PC-9 (cell line): Measurements from ENCODE around the gene WNK2. TPM values are rescaled to one million over a fixed set of nuclear protein-coding genes. Genes with fewer than 3 reads are reported as not detected.
A peak's percentile ranks its signal among the peaks of the same experiment; 100 is the strongest.

Experiments
- BruUV-seq: library from RNA; stranded (reverse); fragments of 400-500 nt; replicated peaks from 2 replicates; lab custom pipeline; 2021; lab: Mats Ljungman, UMichigan
- CTCF ChIA-PET: fragments of 300-600 bp; sonication (Branson Sonifier 250); formaldehyde crosslinking; loops from one replicate; lab custom pipeline; 2022; ENCODE audit warnings: antibody characterized with exemption; lab: Charles Lee
- POLR2A ChIA-PET: fragments of 300-600 bp; sonication (Branson Sonifier 250); formaldehyde crosslinking; loops from one replicate; lab custom pipeline; 2022; ENCODE audit warnings: antibody characterized with exemption; ENCODE audit not compliant: unreplicated experiment; lab: Charles Lee
- DNase-seq, 2 experiments: peaks; one replicate each; pipeline versions ENCODE4 v3.0.0 to v3.0.0-alpha.2; 2015 to 2022; ENCODE audit warnings: mixed read lengths in 1 of 2
- H2AFZ ChIP-seq: fragments of 200-600 bp; sonication (generic); 2 replicates; pipeline ENCODE4 v1.8.1; 2017; ENCODE audit warnings: antibody characterized with exemption
- H3F3A ChIP-seq: fragments of 200-600 bp; sonication (generic); 2 replicates; pipeline ENCODE4 v1.8.1; 2017; ENCODE audit warnings: antibody characterized with exemption, mild to moderate bottlenecking, low read depth; ENCODE audit not compliant: insufficient read depth
- H3K27ac ChIP-seq: fragments of 200-600 bp; sonication (generic); 2 replicates; pipeline ENCODE4 v1.6.1; 2016; ENCODE audit warnings: mixed run types
- H3K27me3 ChIP-seq: fragments of 200-600 bp; sonication (generic); 2 replicates; pipeline ENCODE4 v1.6.1; 2016; ENCODE audit warnings: low read depth, mixed run types; ENCODE audit not compliant: insufficient read depth
- H3K36me3 ChIP-seq: fragments of 200-600 bp; sonication (generic); 2 replicates; pipeline ENCODE4 v1.6.1; 2016; ENCODE audit warnings: low read depth, mixed run types
- H3K4me1 ChIP-seq: fragments of 200-600 bp; sonication (generic); replicated peaks from 2 replicates; pipeline ENCODE4 v1.6.1; 2016; ENCODE audit warnings: mixed run types; ENCODE audit not compliant: insufficient read depth
- H3K4me2 ChIP-seq: fragments of 200-600 bp; sonication (generic); 2 replicates; pipeline ENCODE4 v1.6.1; 2017; ENCODE audit warnings: mixed run types
- H3K4me3 ChIP-seq: fragments of 200-600 bp; sonication (generic); 2 replicates; pipeline ENCODE4 v1.6.1; 2016; ENCODE audit warnings: mixed run types
- H3K79me2 ChIP-seq: fragments of 200-600 bp; sonication (generic); 2 replicates; pipeline ENCODE4 v1.6.1; 2017; ENCODE audit warnings: low read depth, mixed run types
- H3K9me2 ChIP-seq: fragments of 200-600 bp; sonication (generic); 2 replicates; pipeline ENCODE4 v1.8.1; 2017; ENCODE audit warnings: mild to moderate bottlenecking; ENCODE audit not compliant: insufficient read depth
- H3K9me3 ChIP-seq: fragments of 200-600 bp; sonication (generic); 2 replicates; pipeline ENCODE4 v1.8.1; 2016; ENCODE audit warnings: low read depth; ENCODE audit not compliant: insufficient read depth
- H4K20me1 ChIP-seq: fragments of 200-600 bp; sonication (generic); 2 replicates; pipeline ENCODE4 v1.8.1; 2017; ENCODE audit not compliant: insufficient read depth
- CTCF ChIP-seq: fragments of 200-600 bp; sonication (generic); conservative IDR thresholded peaks from 2 replicates; pipeline ENCODE4 v1.6.1; 2017; ENCODE audit warnings: mixed run types, antibody characterized with exemption, mild to moderate bottlenecking, moderate library complexity
- EZH2 ChIP-seq: fragments of 200-600 bp; sonication (generic); IDR thresholded peaks from 2 replicates; pipeline ENCODE4 v1.8.0; 2017; ENCODE audit warnings: antibody characterized with exemption, low read depth
- intact Hi-C: fragments of 100-400 bp; cut with micrococcal nuclease; formaldehyde crosslinking; loops from one replicate; pipeline ENCODE4 v1.10.0; 2022; ENCODE audit not compliant: unreplicated experiment
- total RNA-seq: library from RNA; stranded (reverse); gene quantifications from 2 replicates; pipeline ENCODE4 v1.2.3, GENCODE V29; 2021

WNK2 gene
- total RNA-seq, 1 experiment from 2014 or later, result 44.6 TPM

- Histone ChIP-seq H3K4me1 (peaks cover 19% of the 10 kb centered on the region), H3K9me3 (no peaks in the 10 kb centered on the region), H3K36me3 (no peaks in the 10 kb centered on the region), H3K79me2 (no peaks in the 10 kb centered on the region), H3K27ac (no peak overlapping the region), H4K20me1 (no peaks in the 10 kb centered on the region), H3K27me3 (no peaks in the 10 kb centered on the region), H3K4me2 (no peak overlapping the region), H3F3A (peaks cover 11% of the 10 kb centered on the region; the same call in 1 of the 2 replicates), H3K4me3 (no peak overlapping the region), H3K9me2 (no peaks in the 10 kb centered on the region), H2AFZ (no peak overlapping the region)
- DNase-seq, result no peak
- intact Hi-C loops, result loop anchor here (2.0 kb wide), 1 partner anchor 64 kb away; no protein-coding TSS in a partner anchor
- no TSS peak for BruUV-seq
- TF ChIP-seq CTCF (no peak), EZH2 (no peak)
- ChIA-PET CTCF (interaction anchor here (1.2 kb wide), 1 partner anchor 14 kb away, joined by 6 read pairs; no protein-coding TSS in a partner anchor), POLR2A (no interaction called here)
Observed at GRCh38 chr9:93288341-93288740, 104.4 kb downstream of the WNK2 start.

- peak; percentile 79 to 85 for DNase-seq
- Histone ChIP-seq H3K9me3 (no peaks in the 10 kb centered on the region), H3K4me3 (no peak overlapping the region), H3K79me2 (no peaks in the 10 kb centered on the region), H3K36me3 (no peaks in the 10 kb centered on the region), H4K20me1 (no peaks in the 10 kb centered on the region), H3K4me1 (peaks cover 21% of the 10 kb centered on the region), H3K27ac (peak overlapping the region; percentile 29; the same call in 1 of the 2 replicates), H3K27me3 (no peaks in the 10 kb centered on the region), H3K9me2 (no peaks in the 10 kb centered on the region), H3F3A (peaks cover 11% of the 10 kb centered on the region; the same call in 1 of the 2 replicates), H3K4me2 (peak overlapping the region; percentile 65), H2AFZ (no peak overlapping the region)
- intact Hi-C loops, result loop anchor here (1.0 to 2.0 kb wide), 2 partner anchors 44 to 64 kb away; no protein-coding TSS in a partner anchor
- TF ChIP-seq EZH2 (no peak), CTCF (no peak)
- CTCF ChIA-PET, result interaction anchor here (0.6 to 1.2 kb wide), 3 partner anchors 13 to 182 kb away, joined by 4 to 7 read pairs (median 6); no protein-coding TSS in a partner anchor
- no TSS peak for BruUV-seq
- POLR2A ChIA-PET, result interaction anchor here (0.6 to 0.8 kb wide), 4 partner anchors 9 to 254 kb away, joined by 3 to 18 read pairs (median 4); no protein-coding TSS in a partner anchor
Observed at GRCh38 chr9:93288891-93289883, 105.2 kb downstream of the WNK2 start.
